Measurements from ENCODE around the gene ICAM1. TPM values are rescaled to one million over a fixed set of nuclear protein-coding genes. Genes with fewer than 3 reads are reported as not detected.
A peak's percentile ranks its signal among the peaks of the same experiment; 100 is the strongest.

ICAM1 gene
- total RNA-seq, 4 donors from 2014 or later: 14.7 to 50.1 (median 43.1) TPM

- 2 to 3% methylated on average over 34 to 47 of the region's 59 CpGs for WGBS, 2 donors
- Histone ChIP-seq H3K4me1 (peaks cover 0 to 57% (median 45%) of the 10 kb centered on the region in 4 donors), H3K27ac (no peak within 1 kb of the TSS), H3K9me3 (no peaks in the 10 kb centered on the region), H3K4me3 (peak within 1 kb of the TSS in 2 of 4 donors; percentile 15 to 18), H3K36me3 (peaks cover 0 to 38% (median 4%) of the 10 kb centered on the region in 3 donors), H3K27me3 (peaks cover 0 to 55% of the 10 kb centered on the region in 2 donors)
- DNase-seq (ENCODE audit: low spot score in 2 of 2): no peak
- TF ChIP-seq EP300 (IDR thresholded peaks at IDR 0.05) (no peak), CTCF (IDR thresholded peaks at IDR 0.05) (no peak), POLR2A (IDR thresholded peaks at IDR 0.05) (no peak)
Observed at GRCh38 chr19:10286803-10287737, 16.1 kb downstream of the ICAM1 start, which contains the start of gene ICAM4. TSS of gene ICAM4 (plus strand) at chr19:10286955. CDS start at chr19:10287013, 58 bp downstream.

- 3% methylated on average over 17 to 23 of the region's 23 CpGs for WGBS, 2 donors
- TF ChIP-seq POLR2A (IDR thresholded peaks at IDR 0.05): no peak
- Histone ChIP-seq H3K4me1 (peaks cover 0 to 74% (median 51%) of the 10 kb centered on the region in 4 donors), H3K9me3 (no peaks in the 10 kb centered on the region), H3K27me3 (peaks cover 3 to 71% of the 10 kb centered on the region in 2 donors), H3K27ac (no peak overlapping the region), H3K36me3 (peaks cover 0 to 23% (median 4%) of the 10 kb centered on the region in 3 donors), H3K4me3 (peak overlapping the region in 1 of 4 donors; percentile 30)
- no peak for DNase-seq (ENCODE audit: low spot score in 2 of 2)
Observed at GRCh38 chr19:10288662-10289166, 17.8 kb downstream of the ICAM1 start.

GRCh38 chr19:10289167-10289835 is 18.4 kb downstream of the ICAM1 start:
- Histone ChIP-seq H3K27ac (no peak overlapping the region), H3K36me3 (peaks cover 0 to 17% (median 1%) of the 10 kb centered on the region in 3 donors), H3K4me1 (peaks cover 0 to 76% (median 51%) of the 10 kb centered on the region in 4 donors), H3K4me3 (peak overlapping the region in 2 of 4 donors; percentile 16 to 30), H3K9me3 (no peaks in the 10 kb centered on the region), H3K27me3 (peaks cover 3 to 77% of the 10 kb centered on the region in 2 donors)
- WGBS, 2 donors: 1 to 2% methylated on average over 26 to 44 of the region's 50 CpGs
- DNase-seq (ENCODE audit: low spot score in 2 of 2): no peak
- no peak for TF ChIP-seq POLR2A (IDR thresholded peaks at IDR 0.05)
- no peak for TF ChIP-seq CTCF (IDR thresholded peaks at IDR 0.05)
- no peak for TF ChIP-seq EP300 (IDR thresholded peaks at IDR 0.05)

- no peak for TF ChIP-seq CTCF (IDR thresholded peaks at IDR 0.05)
- Histone ChIP-seq H3K9me3 (no peaks in the 10 kb centered on the region), H3K27ac (no peak within 1 kb of the TSS), H3K4me3 (peak within 1 kb of the TSS in 3 of 4 donors; percentile 19 to 43 (median 31)), H3K4me1 (peaks cover 0 to 81% (median 51%) of the 10 kb centered on the region in 4 donors), H3K27me3 (peaks cover 3 to 83% of the 10 kb centered on the region in 2 donors), H3K36me3 (peaks cover 0 to 11% (median 0%) of the 10 kb centered on the region in 3 donors)
- DNase-seq (ENCODE audit: low spot score in 2 of 2): no peak
- 1 to 3% methylated on average over 10 to 12 of the region's 45 CpGs for WGBS, 2 donors
Observed at GRCh38 chr19:10289836-10290356, 19.0 kb downstream of the ICAM1 start, which contains the start of gene ICAM5. TSS of gene ICAM5 (plus strand) at chr19:10289952. CDS start at chr19:10290044, 92 bp downstream.

GRCh38 chr19:10290357-10290875 is 19.5 kb downstream of the ICAM1 start:
- no peak for DNase-seq (ENCODE audit: low spot score in 2 of 2)
- H3K4me3 ChIP-seq: peak overlapping the region in 3 of 4 donors; percentile 19 to 43 (median 31)
- TF ChIP-seq CTCF (IDR thresholded peaks at IDR 0.05) (no peak), EP300 (IDR thresholded peaks at IDR 0.05) (no peak), POLR2A (IDR thresholded peaks at IDR 0.05) (no peak)
- no peaks in the 10 kb centered on the region for H3K9me3 ChIP-seq
- peaks cover 3 to 88% of the 10 kb centered on the region in 2 donors for H3K27me3 ChIP-seq
- peaks cover 0 to 6% (median 0%) of the 10 kb centered on the region in 3 donors for H3K36me3 ChIP-seq
- WGBS, 2 donors: 1% methylated on average over 30 of the region's 30 CpGs
- H3K27ac ChIP-seq: no peak overlapping the region
- H3K4me1 ChIP-seq: peaks cover 0 to 86% (median 53%) of the 10 kb centered on the region in 4 donors
